Colonic mucosa (tissue), 4 donors: ENCODE measurements around the gene ELMO1. TPM values are rescaled to one million over a fixed set of nuclear protein-coding genes. Genes with fewer than 3 reads are reported as not detected.

Experiments used
- DNase-seq: peaks from one replicate; pipeline ENCODE4 v3.0.0-alpha.2; 2020
- H3K27ac ChIP-seq: fragments of 200-600 bp; one replicate; pipeline ENCODE4 v1.8.0; 2021
- H3K27me3 ChIP-seq: fragments of 200-600 bp; one replicate; pipeline ENCODE4 v1.8.0; 2021
- H3K36me3 ChIP-seq: fragments of 200-600 bp; one replicate; pipeline ENCODE4 v1.8.0; 2021
- H3K4me1 ChIP-seq: fragments of 200-600 bp; one replicate; pipeline ENCODE4 v1.8.0; 2021; ENCODE audit warnings: mild to moderate bottlenecking
- H3K4me3 ChIP-seq: fragments of 200-600 bp; one replicate; pipeline ENCODE4 v1.8.0; 2021
- H3K9ac ChIP-seq, 2 donors: one replicate each; pipeline ENCODE4 v1.7.0; 2013; ENCODE audit warnings: control low read depth in 2 of 2, low read depth in 2 of 2, low read length in 2 of 2
- H3K9me3 ChIP-seq: fragments of 200-600 bp; one replicate; pipeline ENCODE4 v1.8.0; 2021
- CTCF ChIP-seq: fragments of 200-600 bp; IDR thresholded peaks from one replicate; pipeline ENCODE4 v1.8.0; 2022; ENCODE audit warnings: antibody characterized with exemption, mild to moderate bottlenecking
- intact Hi-C: fragments of 100-400 bp; cut with DNase I; formaldehyde crosslinking; loops from one replicate; pipeline ENCODE4 v1.14.1; 2022
- total RNA-seq, 2 donors: library from RNA; stranded (reverse); fragmentation: NEBNext Ultra II Directional in 1 of 2; extraction: Animal tissue kit (Norgen Biotek cat#: 25700) in 1 of 2; gene quantifications; one replicate each; pipeline ENCODE4 v1.2.1, GENCODE V29; 2021
- donor health status: healthy.
- donor health status: DM: no; HTN: no; CAD: no.
- donor health status: DM: no; HTN: no; CAD: no.

ELMO1 gene
- total RNA-seq, 2 donors from 2014 or later: 4.2 to 4.7 TPM

GRCh38 chr7:37048674-37049073 lies 400.0 kb downstream of the ELMO1 start:
- Histone ChIP-seq H3K27ac (no peak overlapping the region), H3K4me1 (no peaks in the 10 kb centered on the region), H3K36me3 (no peaks in the 10 kb centered on the region), H3K9me3 (no peaks in the 10 kb centered on the region), H3K27me3 (no peaks in the 10 kb centered on the region), H3K9ac (no peak overlapping the region), H3K4me3 (no peak overlapping the region)
- no peak for TF ChIP-seq CTCF
- no peak for DNase-seq
- intact Hi-C loops: no loop called here

GRCh38 chr7:37047260-37047659 lies 401.4 kb downstream of the ELMO1 start:
- intact Hi-C loops: no loop called here
- H3K9ac ChIP-seq: no peak overlapping the region
- H3K27me3 ChIP-seq: no peaks in the 10 kb centered on the region
- no peak overlapping the region for H3K4me3 ChIP-seq
- no peak overlapping the region for H3K27ac ChIP-seq
- H3K36me3 ChIP-seq: no peaks in the 10 kb centered on the region
- H3K4me1 ChIP-seq: no peaks in the 10 kb centered on the region
- TF ChIP-seq CTCF: no peak
- no peaks in the 10 kb centered on the region for H3K9me3 ChIP-seq
- no peak for DNase-seq

GRCh38 chr7:37046531-37047079 lies 402.1 kb downstream of the ELMO1 start:
- DNase-seq: no peak
- Histone ChIP-seq H3K4me3 (no peak overlapping the region), H3K27me3 (no peaks in the 10 kb centered on the region), H3K27ac (no peak overlapping the region), H3K4me1 (no peaks in the 10 kb centered on the region), H3K9me3 (no peaks in the 10 kb centered on the region), H3K9ac (no peak overlapping the region), H3K36me3 (no peaks in the 10 kb centered on the region)
- no peak for TF ChIP-seq CTCF
- intact Hi-C loops: no loop called here

- DNase-seq: no peak
- H3K27ac ChIP-seq: no peak overlapping the region
- no peaks in the 10 kb centered on the region for H3K27me3 ChIP-seq
- intact Hi-C loops: no loop called here
- H3K9ac ChIP-seq: no peak overlapping the region
- no peaks in the 10 kb centered on the region for H3K36me3 ChIP-seq
- no peak for TF ChIP-seq CTCF
- no peaks in the 10 kb centered on the region for H3K4me1 ChIP-seq
- no peak overlapping the region for H3K4me3 ChIP-seq
- no peaks in the 10 kb centered on the region for H3K9me3 ChIP-seq
Observed at GRCh38 chr7:37045681-37046179, 402.9 kb downstream of the ELMO1 start.

GRCh38 chr7:37041461-37041860 lies 407.2 kb downstream of the ELMO1 start:
- Histone ChIP-seq H3K4me1 (no peaks in the 10 kb centered on the region), H3K9me3 (no peaks in the 10 kb centered on the region), H3K9ac (no peak overlapping the region), H3K4me3 (no peak overlapping the region), H3K36me3 (no peaks in the 10 kb centered on the region), H3K27me3 (no peaks in the 10 kb centered on the region), H3K27ac (no peak overlapping the region)
- DNase-seq: no peak
- TF ChIP-seq CTCF: no peak
- intact Hi-C loops: no loop called here
